WTC11 (cell line): ENCODE results near the gene LCN1. TPM values are rescaled to one million over a fixed set of nuclear protein-coding genes. Genes with fewer than 3 reads are reported as not detected.
A peak's percentile ranks its signal among the peaks of the same experiment; 100 is the strongest.

Experiments
- ATAC-seq: fragments of 200-7000 bp; cut with Tn5 transposase; 2 replicates; pipeline ENCODE4 v1.10.0; 2021; ENCODE audit warnings: mild to moderate bottlenecking, moderate library complexity
- CTCF ChIA-PET: fragments of 300-600 bp; sonication (Branson Sonifier 250); formaldehyde crosslinking; loops from one replicate; lab custom pipeline; 2021; ENCODE audit warnings: antibody characterized with exemption; lab: Charles Lee
- POLR2A ChIA-PET: fragments of 350-600 bp; sonication (Branson Sonifier 250); formaldehyde crosslinking; loops from one replicate; lab custom pipeline; 2021; ENCODE audit warnings: antibody characterized with exemption; lab: Charles Lee
- DNase-seq: peaks from one replicate; pipeline ENCODE4 v3.0.0; 2021; ENCODE audit warnings: low spot score
- H3K27ac Mint-ChIP-seq: 2 replicates; pipeline ENCODE4 v1.8.0; 2021; ENCODE audit warnings: mixed read lengths
- H3K27me3 Mint-ChIP-seq: 2 replicates; pipeline ENCODE4 v1.8.0; 2021; ENCODE audit warnings: low read depth, mild to moderate bottlenecking, moderate library complexity, mixed read lengths
- H3K36me3 Mint-ChIP-seq: 2 replicates; pipeline ENCODE4 v1.8.0; 2021; ENCODE audit warnings: mixed read lengths
- H3K4me1 Mint-ChIP-seq: 2 replicates; pipeline ENCODE4 v1.8.0; 2022; ENCODE audit warnings: mixed read lengths
- H3K4me3 Mint-ChIP-seq: 2 replicates; pipeline ENCODE4 v1.8.0; 2021; ENCODE audit warnings: mild to moderate bottlenecking, moderate library complexity, mixed read lengths
- H3K9me3 Mint-ChIP-seq: 2 replicates; pipeline ENCODE4 v1.8.0; 2021; ENCODE audit warnings: mixed read lengths
- FOXK1 ChIP-seq: sonication (generic); formaldehyde crosslinking; IDR thresholded peaks from 2 replicates; pipeline ENCODE4 v1.8.0; 2022; ENCODE audit warnings: mild to moderate bottlenecking, moderate library complexity, missing genetic modification reagents
- GABPB1 ChIP-seq: sonication (generic); formaldehyde crosslinking; IDR thresholded peaks from 2 replicates; pipeline ENCODE4 v1.8.1; 2023; ENCODE audit warnings: mild to moderate bottlenecking, missing genetic modification reagents
- GTF2I ChIP-seq: fragments of 250-450 bp; sonication (Bioruptor Pico); conservative IDR thresholded peaks from 2 replicates; pipeline ENCODE4 v1.4.0; 2021; ENCODE audit warnings: mild to moderate bottlenecking
- IRF2 ChIP-seq: sonication (generic); formaldehyde crosslinking; IDR thresholded peaks from 2 replicates; pipeline ENCODE4 v1.8.0; 2022; ENCODE audit warnings: low read depth, missing genetic modification reagents, borderline replicate concordance
- JUN ChIP-seq: sonication (generic); formaldehyde crosslinking; IDR thresholded peaks from 2 replicates; pipeline ENCODE4 v1.8.0; 2023; ENCODE audit warnings: mild to moderate bottlenecking, missing genetic modification reagents
- NFATC4 ChIP-seq: fragments of 250-450 bp; sonication (Bioruptor Pico); IDR thresholded peaks from 2 replicates; pipeline ENCODE4 v1.9.0; 2021; ENCODE audit warnings: mild to moderate bottlenecking
- NR2C2 ChIP-seq: sonication (generic); formaldehyde crosslinking; IDR thresholded peaks from 2 replicates; pipeline ENCODE4 v1.8.0; 2022; ENCODE audit warnings: mild to moderate bottlenecking, missing genetic modification reagents
- SMAD3 ChIP-seq: sonication (generic); formaldehyde crosslinking; IDR thresholded peaks from 2 replicates; pipeline ENCODE4 v1.8.0; 2022; ENCODE audit warnings: missing genetic modification reagents, mild to moderate bottlenecking, borderline replicate concordance
- ZNF232 ChIP-seq: sonication (generic); formaldehyde crosslinking; IDR thresholded peaks from 2 replicates; pipeline ENCODE4 v1.8.0; 2022; ENCODE audit warnings: mild to moderate bottlenecking, missing genetic modification reagents
- ZNF671 ChIP-seq: fragments of 250-450 bp; sonication (Bioruptor Pico); IDR thresholded peaks from 2 replicates; pipeline ENCODE4 v1.8.0; 2021; ENCODE audit warnings: mild to moderate bottlenecking
- total RNA-seq: library from RNA; stranded (reverse); gene quantifications from 3 replicates; pipeline ENCODE4 v1.2.3, GENCODE V29; 2021
- TF ChIP-seq, protein P1 (sequence below): sonication (generic); formaldehyde crosslinking; IDR thresholded peaks from 2 replicates; pipeline ENCODE4 v1.8.1; 2022; ENCODE audit warnings: low read depth, mild to moderate bottlenecking, moderate library complexity, missing genetic modification reagents, borderline replicate concordance
- TF ChIP-seq, protein P2 (sequence below): fragments of 250-450 bp; sonication (Bioruptor Pico); IDR thresholded peaks from 2 replicates; pipeline ENCODE4 v1.9.0; 2021; ENCODE audit warnings: mild to moderate bottlenecking, borderline replicate concordance
- TF ChIP-seq, protein P3 (sequence below): sonication (generic); formaldehyde crosslinking; IDR thresholded peaks from 2 replicates; pipeline ENCODE4 v1.8.1; 2023; ENCODE audit warnings: mild to moderate bottlenecking, moderate library complexity, missing genetic modification reagents
- TF ChIP-seq, protein P4 (sequence below): fragments of 200-600 bp; IDR thresholded peaks from 2 replicates; pipeline ENCODE4 v1.8.0; 2022; ENCODE audit warnings: antibody characterized with exemption
- TF ChIP-seq, protein P5 (sequence below): sonication (generic); formaldehyde crosslinking; IDR thresholded peaks from 2 replicates; pipeline ENCODE4 v1.8.0; 2022; ENCODE audit warnings: missing genetic modification reagents
- TF ChIP-seq, protein P6 (sequence below): sonication (generic); formaldehyde crosslinking; IDR thresholded peaks from 2 replicates; pipeline ENCODE4 v1.8.1; 2023; ENCODE audit warnings: mild to moderate bottlenecking, missing genetic modification reagents, moderate library complexity
- TF ChIP-seq, protein P7 (sequence below): fragments of 250-450 bp; sonication (Bioruptor Pico); IDR thresholded peaks from 2 replicates; pipeline ENCODE4 v1.8.0; 2021; ENCODE audit warnings: mild to moderate bottlenecking

LCN1 gene
- total RNA-seq, 1 experiment from 2014 or later = not detected

DNA sequence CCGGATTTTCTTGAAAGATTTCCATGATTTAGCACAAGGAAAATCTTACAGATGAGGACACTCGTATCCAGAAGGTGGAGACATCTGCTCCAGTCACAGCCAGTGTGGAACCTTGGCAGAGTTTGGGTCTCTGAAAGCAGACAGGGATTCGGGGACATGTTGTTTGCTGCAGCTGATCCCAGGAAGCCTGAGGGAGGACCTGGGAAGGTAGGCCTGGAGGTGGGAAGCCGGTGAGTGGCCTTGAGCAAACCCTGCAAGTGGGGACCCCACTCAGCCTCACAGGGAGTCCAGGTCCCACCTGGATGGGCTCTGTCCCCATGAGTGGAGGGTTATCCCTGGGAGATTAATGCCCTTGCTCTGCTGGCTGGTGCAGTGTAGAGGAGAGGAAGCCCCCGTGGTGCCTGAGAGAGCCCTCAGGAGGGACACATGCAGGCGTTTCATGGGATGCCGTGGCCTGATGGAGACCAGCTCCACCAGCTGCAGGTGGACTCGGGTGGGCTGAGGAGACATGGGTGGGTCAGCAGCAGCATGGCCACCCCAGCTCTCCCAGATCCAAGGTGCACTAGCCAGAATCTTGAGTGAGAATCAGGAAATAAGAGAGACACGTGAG is 12.9 kb upstream of the LCN1 start:
- Mint-ChIP-seq H3K4me3 (no peak overlapping the region), H3K27me3 (no peaks in the 10 kb centered on the region), H3K36me3 (peaks cover 13% of the 10 kb centered on the region), H3K9me3 (no peaks in the 10 kb centered on the region; the same call in 1 of the 2 replicates), H3K4me1 (no peaks in the 10 kb centered on the region), H3K27ac (no peak overlapping the region)
- TF ChIP-seq, protein P1, sequence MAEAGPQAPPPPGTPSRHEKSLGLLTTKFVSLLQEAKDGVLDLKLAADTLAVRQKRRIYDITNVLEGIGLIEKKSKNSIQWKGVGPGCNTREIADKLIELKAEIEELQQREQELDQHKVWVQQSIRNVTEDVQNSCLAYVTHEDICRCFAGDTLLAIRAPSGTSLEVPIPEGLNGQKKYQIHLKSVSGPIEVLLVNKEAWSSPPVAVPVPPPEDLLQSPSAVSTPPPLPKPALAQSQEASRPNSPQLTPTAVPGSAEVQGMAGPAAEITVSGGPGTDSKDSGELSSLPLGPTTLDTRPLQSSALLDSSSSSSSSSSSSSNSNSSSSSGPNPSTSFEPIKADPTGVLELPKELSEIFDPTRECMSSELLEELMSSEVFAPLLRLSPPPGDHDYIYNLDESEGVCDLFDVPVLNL = no peak
- TF ChIP-seq, protein P2, sequence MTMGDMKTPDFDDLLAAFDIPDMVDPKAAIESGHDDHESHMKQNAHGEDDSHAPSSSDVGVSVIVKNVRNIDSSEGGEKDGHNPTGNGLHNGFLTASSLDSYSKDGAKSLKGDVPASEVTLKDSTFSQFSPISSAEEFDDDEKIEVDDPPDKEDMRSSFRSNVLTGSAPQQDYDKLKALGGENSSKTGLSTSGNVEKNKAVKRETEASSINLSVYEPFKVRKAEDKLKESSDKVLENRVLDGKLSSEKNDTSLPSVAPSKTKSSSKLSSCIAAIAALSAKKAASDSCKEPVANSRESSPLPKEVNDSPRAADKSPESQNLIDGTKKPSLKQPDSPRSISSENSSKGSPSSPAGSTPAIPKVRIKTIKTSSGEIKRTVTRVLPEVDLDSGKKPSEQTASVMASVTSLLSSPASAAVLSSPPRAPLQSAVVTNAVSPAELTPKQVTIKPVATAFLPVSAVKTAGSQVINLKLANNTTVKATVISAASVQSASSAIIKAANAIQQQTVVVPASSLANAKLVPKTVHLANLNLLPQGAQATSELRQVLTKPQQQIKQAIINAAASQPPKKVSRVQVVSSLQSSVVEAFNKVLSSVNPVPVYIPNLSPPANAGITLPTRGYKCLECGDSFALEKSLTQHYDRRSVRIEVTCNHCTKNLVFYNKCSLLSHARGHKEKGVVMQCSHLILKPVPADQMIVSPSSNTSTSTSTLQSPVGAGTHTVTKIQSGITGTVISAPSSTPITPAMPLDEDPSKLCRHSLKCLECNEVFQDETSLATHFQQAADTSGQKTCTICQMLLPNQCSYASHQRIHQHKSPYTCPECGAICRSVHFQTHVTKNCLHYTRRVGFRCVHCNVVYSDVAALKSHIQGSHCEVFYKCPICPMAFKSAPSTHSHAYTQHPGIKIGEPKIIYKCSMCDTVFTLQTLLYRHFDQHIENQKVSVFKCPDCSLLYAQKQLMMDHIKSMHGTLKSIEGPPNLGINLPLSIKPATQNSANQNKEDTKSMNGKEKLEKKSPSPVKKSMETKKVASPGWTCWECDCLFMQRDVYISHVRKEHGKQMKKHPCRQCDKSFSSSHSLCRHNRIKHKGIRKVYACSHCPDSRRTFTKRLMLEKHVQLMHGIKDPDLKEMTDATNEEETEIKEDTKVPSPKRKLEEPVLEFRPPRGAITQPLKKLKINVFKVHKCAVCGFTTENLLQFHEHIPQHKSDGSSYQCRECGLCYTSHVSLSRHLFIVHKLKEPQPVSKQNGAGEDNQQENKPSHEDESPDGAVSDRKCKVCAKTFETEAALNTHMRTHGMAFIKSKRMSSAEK (CRISPR knock-in tag) = no peak
- TF ChIP-seq JUN (CRISPR knock-in tag) (no peak), GTF2I (CRISPR knock-in tag) (no peak), FOXK1 (no peak), ZNF671 (no peak), GABPB1 (no peak), IRF2 (CRISPR knock-in tag) (no peak), ZNF232 (CRISPR knock-in tag) (no peak), NR2C2 (CRISPR knock-in tag) (no peak), SMAD3 (CRISPR knock-in tag) (no peak), NFATC4 (CRISPR knock-in tag) (no peak)
- TF ChIP-seq, protein P3, sequence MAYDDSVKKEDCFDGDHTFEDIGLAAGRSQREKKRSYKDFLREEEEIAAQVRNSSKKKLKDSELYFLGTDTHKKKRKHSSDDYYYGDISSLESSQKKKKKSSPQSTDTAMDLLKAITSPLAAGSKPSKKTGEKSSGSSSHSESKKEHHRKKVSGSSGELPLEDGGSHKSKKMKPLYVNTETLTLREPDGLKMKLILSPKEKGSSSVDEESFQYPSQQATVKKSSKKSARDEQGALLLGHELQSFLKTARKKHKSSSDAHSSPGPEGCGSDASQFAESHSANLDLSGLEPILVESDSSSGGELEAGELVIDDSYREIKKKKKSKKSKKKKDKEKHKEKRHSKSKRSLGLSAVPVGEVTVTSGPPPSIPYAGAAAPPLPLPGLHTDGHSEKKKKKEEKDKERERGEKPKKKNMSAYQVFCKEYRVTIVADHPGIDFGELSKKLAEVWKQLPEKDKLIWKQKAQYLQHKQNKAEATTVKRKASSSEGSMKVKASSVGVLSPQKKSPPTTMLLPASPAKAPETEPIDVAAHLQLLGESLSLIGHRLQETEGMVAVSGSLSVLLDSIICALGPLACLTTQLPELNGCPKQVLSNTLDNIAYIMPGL (CRISPR knock-in tag) = no peak
- TF ChIP-seq, protein P4, sequence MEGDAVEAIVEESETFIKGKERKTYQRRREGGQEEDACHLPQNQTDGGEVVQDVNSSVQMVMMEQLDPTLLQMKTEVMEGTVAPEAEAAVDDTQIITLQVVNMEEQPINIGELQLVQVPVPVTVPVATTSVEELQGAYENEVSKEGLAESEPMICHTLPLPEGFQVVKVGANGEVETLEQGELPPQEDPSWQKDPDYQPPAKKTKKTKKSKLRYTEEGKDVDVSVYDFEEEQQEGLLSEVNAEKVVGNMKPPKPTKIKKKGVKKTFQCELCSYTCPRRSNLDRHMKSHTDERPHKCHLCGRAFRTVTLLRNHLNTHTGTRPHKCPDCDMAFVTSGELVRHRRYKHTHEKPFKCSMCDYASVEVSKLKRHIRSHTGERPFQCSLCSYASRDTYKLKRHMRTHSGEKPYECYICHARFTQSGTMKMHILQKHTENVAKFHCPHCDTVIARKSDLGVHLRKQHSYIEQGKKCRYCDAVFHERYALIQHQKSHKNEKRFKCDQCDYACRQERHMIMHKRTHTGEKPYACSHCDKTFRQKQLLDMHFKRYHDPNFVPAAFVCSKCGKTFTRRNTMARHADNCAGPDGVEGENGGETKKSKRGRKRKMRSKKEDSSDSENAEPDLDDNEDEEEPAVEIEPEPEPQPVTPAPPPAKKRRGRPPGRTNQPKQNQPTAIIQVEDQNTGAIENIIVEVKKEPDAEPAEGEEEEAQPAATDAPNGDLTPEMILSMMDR = no peak
- TF ChIP-seq, protein P5, sequence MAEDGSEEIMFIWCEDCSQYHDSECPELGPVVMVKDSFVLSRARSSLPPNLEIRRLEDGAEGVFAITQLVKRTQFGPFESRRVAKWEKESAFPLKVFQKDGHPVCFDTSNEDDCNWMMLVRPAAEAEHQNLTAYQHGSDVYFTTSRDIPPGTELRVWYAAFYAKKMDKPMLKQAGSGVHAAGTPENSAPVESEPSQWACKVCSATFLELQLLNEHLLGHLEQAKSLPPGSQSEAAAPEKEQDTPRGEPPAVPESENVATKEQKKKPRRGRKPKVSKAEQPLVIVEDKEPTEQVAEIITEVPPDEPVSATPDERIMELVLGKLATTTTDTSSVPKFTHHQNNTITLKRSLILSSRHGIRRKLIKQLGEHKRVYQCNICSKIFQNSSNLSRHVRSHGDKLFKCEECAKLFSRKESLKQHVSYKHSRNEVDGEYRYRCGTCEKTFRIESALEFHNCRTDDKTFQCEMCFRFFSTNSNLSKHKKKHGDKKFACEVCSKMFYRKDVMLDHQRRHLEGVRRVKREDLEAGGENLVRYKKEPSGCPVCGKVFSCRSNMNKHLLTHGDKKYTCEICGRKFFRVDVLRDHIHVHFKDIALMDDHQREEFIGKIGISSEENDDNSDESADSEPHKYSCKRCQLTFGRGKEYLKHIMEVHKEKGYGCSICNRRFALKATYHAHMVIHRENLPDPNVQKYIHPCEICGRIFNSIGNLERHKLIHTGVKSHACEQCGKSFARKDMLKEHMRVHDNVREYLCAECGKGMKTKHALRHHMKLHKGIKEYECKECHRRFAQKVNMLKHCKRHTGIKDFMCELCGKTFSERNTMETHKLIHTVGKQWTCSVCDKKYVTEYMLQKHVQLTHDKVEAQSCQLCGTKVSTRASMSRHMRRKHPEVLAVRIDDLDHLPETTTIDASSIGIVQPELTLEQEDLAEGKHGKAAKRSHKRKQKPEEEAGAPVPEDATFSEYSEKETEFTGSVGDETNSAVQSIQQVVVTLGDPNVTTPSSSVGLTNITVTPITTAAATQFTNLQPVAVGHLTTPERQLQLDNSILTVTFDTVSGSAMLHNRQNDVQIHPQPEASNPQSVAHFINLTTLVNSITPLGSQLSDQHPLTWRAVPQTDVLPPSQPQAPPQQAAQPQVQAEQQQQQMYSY (CRISPR knock-in tag) = no peak
- TF ChIP-seq, protein P6, sequence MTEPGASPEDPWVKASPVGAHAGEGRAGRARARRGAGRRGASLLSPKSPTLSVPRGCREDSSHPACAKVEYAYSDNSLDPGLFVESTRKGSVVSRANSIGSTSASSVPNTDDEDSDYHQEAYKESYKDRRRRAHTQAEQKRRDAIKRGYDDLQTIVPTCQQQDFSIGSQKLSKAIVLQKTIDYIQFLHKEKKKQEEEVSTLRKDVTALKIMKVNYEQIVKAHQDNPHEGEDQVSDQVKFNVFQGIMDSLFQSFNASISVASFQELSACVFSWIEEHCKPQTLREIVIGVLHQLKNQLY = no peak
- TF ChIP-seq, protein P7, sequence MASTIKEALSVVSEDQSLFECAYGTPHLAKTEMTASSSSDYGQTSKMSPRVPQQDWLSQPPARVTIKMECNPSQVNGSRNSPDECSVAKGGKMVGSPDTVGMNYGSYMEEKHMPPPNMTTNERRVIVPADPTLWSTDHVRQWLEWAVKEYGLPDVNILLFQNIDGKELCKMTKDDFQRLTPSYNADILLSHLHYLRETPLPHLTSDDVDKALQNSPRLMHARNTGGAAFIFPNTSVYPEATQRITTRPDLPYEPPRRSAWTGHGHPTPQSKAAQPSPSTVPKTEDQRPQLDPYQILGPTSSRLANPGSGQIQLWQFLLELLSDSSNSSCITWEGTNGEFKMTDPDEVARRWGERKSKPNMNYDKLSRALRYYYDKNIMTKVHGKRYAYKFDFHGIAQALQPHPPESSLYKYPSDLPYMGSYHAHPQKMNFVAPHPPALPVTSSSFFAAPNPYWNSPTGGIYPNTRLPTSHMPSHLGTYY (CRISPR knock-in tag) = no peak
- peak; percentile 4 for DNase-seq
- ATAC-seq = no peak
- CTCF ChIA-PET = no interaction called here
- POLR2A ChIA-PET = no interaction called here
